Measurements from ENCODE around the gene TMEM207. TPM values are rescaled to one million over a fixed set of nuclear protein-coding genes. Genes with fewer than 3 reads are reported as not detected.

TMEM207 gene
- total RNA-seq, 1 experiment from 2014 or later = not detected

DNA sequence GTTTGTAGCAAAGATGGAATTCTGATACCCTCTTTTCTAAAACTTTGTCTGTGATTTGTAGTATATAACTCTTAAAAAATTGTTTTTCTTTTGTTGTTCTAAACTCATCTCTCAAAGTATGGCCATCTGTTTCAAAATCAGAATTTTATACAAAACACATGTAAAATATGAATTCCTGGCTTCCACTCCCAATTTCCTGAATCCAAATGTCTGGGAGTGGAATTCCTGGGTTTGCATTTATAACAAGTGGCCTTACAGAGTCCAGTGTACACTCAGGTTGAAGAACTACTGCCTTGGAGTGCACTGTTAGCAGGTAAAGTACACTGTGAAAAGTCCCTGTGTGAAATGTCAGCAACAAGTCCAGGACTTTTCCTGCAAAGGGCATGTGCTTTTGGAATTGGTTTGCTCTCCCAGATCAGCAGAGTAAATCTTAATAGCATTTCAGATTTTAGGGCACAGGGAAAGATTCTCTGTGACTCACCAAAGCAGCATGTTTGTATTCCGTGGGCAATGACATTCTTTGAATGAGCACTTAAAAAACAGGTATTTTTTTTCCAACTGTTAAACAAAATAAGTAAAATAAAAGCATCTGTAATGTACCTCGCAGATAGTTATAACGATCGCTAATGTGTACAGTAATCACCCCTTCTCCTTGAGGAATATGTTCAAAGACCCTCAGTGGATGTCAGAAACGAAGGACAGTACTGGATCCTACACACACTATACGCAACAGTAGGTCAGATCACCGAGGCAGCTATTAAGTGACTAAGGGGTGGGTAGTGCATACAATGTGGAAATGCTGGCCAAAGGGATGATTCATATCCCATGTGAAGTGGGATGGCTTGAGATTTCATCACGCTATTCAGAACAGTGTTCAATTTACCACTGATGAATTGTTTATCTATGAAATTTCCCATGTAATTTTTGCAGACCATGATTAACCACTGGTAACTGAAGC is 63.7 kb downstream of the TMEM207 start:
- no peak overlapping the region; a peak in 1 of 7 replicates for H3K27ac Mint-ChIP-seq
- Histone ChIP-seq H2AFZ (ENCODE audit: low read length) (no peak overlapping the region), H3K23me2 (ENCODE audit: insufficient read length, low read depth, low read length, poor library complexity, severe bottlenecking) (no peaks in the 10 kb centered on the region), H4K20me1 (ENCODE audit: control insufficient read depth, insufficient read depth, insufficient read length) (no peaks in the 10 kb centered on the region), H3K18ac (ENCODE audit: insufficient read length, low read depth, low read length) (no peak overlapping the region), H3T11ph (ENCODE audit: low read length) (no peak overlapping the region), H3K4me1 (ENCODE audit: insufficient read depth, low read length) (no peaks in the 10 kb centered on the region; the same call in 1 of the 2 replicates), H3K79me1 (ENCODE audit: insufficient read depth, low read depth, low read length, poor library complexity, severe bottlenecking) (no peaks in the 10 kb centered on the region), H4K5ac (ENCODE audit: insufficient read length, low read depth, low read length) (no peak overlapping the region), H4K8ac (replicated peaks; ENCODE audit: insufficient read length, low read depth, low read length) (no peak overlapping the region), H3K79me2 (ENCODE audit: insufficient read depth, low read length) (no peaks in the 10 kb centered on the region), H2BK12ac (ENCODE audit: insufficient read length, low read depth, low read length) (no peak overlapping the region), H3K9me3 (ENCODE audit: control insufficient read depth, low read depth, low read length) (no peaks in the 10 kb centered on the region), H2AK5ac (ENCODE audit: insufficient read length, low read length) (no peak overlapping the region), H3K9ac (ENCODE audit: extremely low read depth, insufficient read length, low read length) (no peak overlapping the region), H2BK20ac (ENCODE audit: low read depth, low read length, poor library complexity, severe bottlenecking) (no peak overlapping the region), H4K91ac (ENCODE audit: insufficient read length, low read depth, low read length) (no peak overlapping the region), H3K23ac (ENCODE audit: insufficient read length, low read depth, low read length) (no peak overlapping the region), H3K27ac (ENCODE audit: insufficient read length, low read depth, low read length) (no peak overlapping the region), H3K14ac (ENCODE audit: insufficient read depth, low read length) (no peak overlapping the region), H2BK120ac (ENCODE audit: low read depth, low read length, poor library complexity, severe bottlenecking) (no peak overlapping the region), H3K4ac (ENCODE audit: low read depth, low read length) (no peak overlapping the region), H2BK5ac (ENCODE audit: insufficient read length, low read length) (no peak overlapping the region), H2BK15ac (ENCODE audit: low read depth, low read length) (no peak overlapping the region), H3K27me3 (ENCODE audit: insufficient read depth, low read length) (no peaks in the 10 kb centered on the region), H3K56ac (ENCODE audit: insufficient read length, low read depth, low read length) (no peak overlapping the region), H3K4me2 (ENCODE audit: insufficient read depth, insufficient read length, low read length) (no peak overlapping the region)
- H3K36me3 Mint-ChIP-seq (ENCODE audit: insufficient read depth in 1 of 3, low read depth in 3 of 3) = no peaks in the 10 kb centered on the region
- no peaks in the 10 kb centered on the region for H3K9me3 Mint-ChIP-seq
- no CpG with 5 or more reads among the region's 8 CpGs for WGBS (ENCODE audit: extremely low coverage, insufficient read length, low lambda C conversion rate)
- H3K4me1 Mint-ChIP-seq = peaks cover 0 to under 1% of the 10 kb centered on the region in 2 experiments; a peak in 1 of 4 replicates
- TF ChIP-seq, protein P1, sequence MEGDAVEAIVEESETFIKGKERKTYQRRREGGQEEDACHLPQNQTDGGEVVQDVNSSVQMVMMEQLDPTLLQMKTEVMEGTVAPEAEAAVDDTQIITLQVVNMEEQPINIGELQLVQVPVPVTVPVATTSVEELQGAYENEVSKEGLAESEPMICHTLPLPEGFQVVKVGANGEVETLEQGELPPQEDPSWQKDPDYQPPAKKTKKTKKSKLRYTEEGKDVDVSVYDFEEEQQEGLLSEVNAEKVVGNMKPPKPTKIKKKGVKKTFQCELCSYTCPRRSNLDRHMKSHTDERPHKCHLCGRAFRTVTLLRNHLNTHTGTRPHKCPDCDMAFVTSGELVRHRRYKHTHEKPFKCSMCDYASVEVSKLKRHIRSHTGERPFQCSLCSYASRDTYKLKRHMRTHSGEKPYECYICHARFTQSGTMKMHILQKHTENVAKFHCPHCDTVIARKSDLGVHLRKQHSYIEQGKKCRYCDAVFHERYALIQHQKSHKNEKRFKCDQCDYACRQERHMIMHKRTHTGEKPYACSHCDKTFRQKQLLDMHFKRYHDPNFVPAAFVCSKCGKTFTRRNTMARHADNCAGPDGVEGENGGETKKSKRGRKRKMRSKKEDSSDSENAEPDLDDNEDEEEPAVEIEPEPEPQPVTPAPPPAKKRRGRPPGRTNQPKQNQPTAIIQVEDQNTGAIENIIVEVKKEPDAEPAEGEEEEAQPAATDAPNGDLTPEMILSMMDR (conservative IDR thresholded peaks at IDR 0.05) = no peak
- DNase-seq = no peak
- no peak overlapping the region for H3K4me3 Mint-ChIP-seq
- no peaks in the 10 kb centered on the region for H3K27me3 Mint-ChIP-seq (ENCODE audit: low read depth)
